ENCODE data around the gene KIAA0586. TPM values are rescaled to one million over a fixed set of nuclear protein-coding genes. Genes with fewer than 3 reads are reported as not detected.

KIAA0586 gene
- total RNA-seq, 1 donor from 2014 or later = 8.7 TPM

- Histone ChIP-seq H3K27me3 (ENCODE audit: control insufficient read depth, insufficient read depth, low read length) (no peaks in the 10 kb centered on the region), H3K36me3 (ENCODE audit: control insufficient read depth, insufficient read depth, low read length) (no peaks in the 10 kb centered on the region), H3K4me3 (ENCODE audit: low read depth, low read length) (no peak overlapping the region)
- TF ChIP-seq CTCF (IDR thresholded peaks at IDR 0.05; ENCODE audit: insufficient read depth, low read length, severe bottlenecking) = no peak
- no peak for FAIRE-seq
- DNase-seq (ENCODE audit: low read depth) = no peak
Observed at GRCh38 chr14:58593977-58594376, 166.5 kb downstream of the KIAA0586 start.

GRCh38 chr14:58597041-58597440 is 169.5 kb downstream of the KIAA0586 start:
- FAIRE-seq (no peak), DNase-seq (ENCODE audit: low read depth) (no peak)
- H3K4me3 ChIP-seq (ENCODE audit: low read depth, low read length) = no peak overlapping the region
- no peak for TF ChIP-seq CTCF (IDR thresholded peaks at IDR 0.05; ENCODE audit: insufficient read depth, low read length, severe bottlenecking)
- no peaks in the 10 kb centered on the region for H3K27me3 ChIP-seq (ENCODE audit: control insufficient read depth, insufficient read depth, low read length)
- H3K36me3 ChIP-seq (ENCODE audit: control insufficient read depth, insufficient read depth, low read length) = no peaks in the 10 kb centered on the region

GRCh38 chr14:58598028-58598803 is 170.7 kb downstream of the KIAA0586 start:
- FAIRE-seq (no peak), DNase-seq (ENCODE audit: low read depth) (no peak)
- H3K36me3 ChIP-seq (ENCODE audit: control insufficient read depth, insufficient read depth, low read length) = no peaks in the 10 kb centered on the region
- H3K27me3 ChIP-seq (ENCODE audit: control insufficient read depth, insufficient read depth, low read length) = no peaks in the 10 kb centered on the region
- no peak for TF ChIP-seq CTCF (IDR thresholded peaks at IDR 0.05; ENCODE audit: insufficient read depth, low read length, severe bottlenecking)
- no peak overlapping the region for H3K4me3 ChIP-seq (ENCODE audit: low read depth, low read length)

GRCh38 chr14:58598804-58599525 is 171.4 kb downstream of the KIAA0586 start:
- DNase-seq (ENCODE audit: low read depth) (no peak), FAIRE-seq (no peak)
- H3K4me3 ChIP-seq (ENCODE audit: low read depth, low read length) = no peak overlapping the region
- H3K36me3 ChIP-seq (ENCODE audit: control insufficient read depth, insufficient read depth, low read length) = no peaks in the 10 kb centered on the region
- no peak for TF ChIP-seq CTCF (IDR thresholded peaks at IDR 0.05; ENCODE audit: insufficient read depth, low read length, severe bottlenecking)
- no peaks in the 10 kb centered on the region for H3K27me3 ChIP-seq (ENCODE audit: control insufficient read depth, insufficient read depth, low read length)

- no peaks in the 10 kb centered on the region for H3K36me3 ChIP-seq (ENCODE audit: control insufficient read depth, insufficient read depth, low read length)
- FAIRE-seq = no peak
- TF ChIP-seq CTCF (IDR thresholded peaks at IDR 0.05; ENCODE audit: insufficient read depth, low read length, severe bottlenecking) = no peak
- H3K4me3 ChIP-seq (ENCODE audit: low read depth, low read length) = no peak overlapping the region
- no peak for DNase-seq (ENCODE audit: low read depth)
- H3K27me3 ChIP-seq (ENCODE audit: control insufficient read depth, insufficient read depth, low read length) = no peaks in the 10 kb centered on the region
Observed at GRCh38 chr14:58599707-58600106, 172.2 kb downstream of the KIAA0586 start.

Other genes with a start within 250 kb of the KIAA0586 start
- gene ACTR10, start 227.6 kb upstream of the KIAA0586 start, total RNA-seq = 31.6 and 36.9 TPM in 2 replicates
- 76.1 and 90.9 TPM in 2 replicates for gene PSMA3, start 182.9 kb upstream of the KIAA0586 start, total RNA-seq
- 4.5 and 7.2 TPM in 2 replicates for gene ARID4A, start 129.2 kb upstream of the KIAA0586 start, total RNA-seq
- gene TOMM20L, start 31.8 kb upstream of the KIAA0586 start, total RNA-seq = not detected in 2 replicates
- gene TIMM9, start 188 bp upstream of the KIAA0586 start, total RNA-seq = 15.5 and 18.3 TPM in 2 replicates
- gene DACT1, start 210.2 kb downstream of the KIAA0586 start, total RNA-seq = 1.1 and 1.4 TPM in 2 replicates